Neural cell (in vitro differentiated cells): ENCODE results near the gene PDCD1LG2. TPM values are rescaled to one million over a fixed set of nuclear protein-coding genes. Genes with fewer than 3 reads are reported as not detected.

Experiments used
- H2AFZ ChIP-seq: fragments of 200-600, 300-800 bp; sonication (generic), shearing (Covaris generic); 2 replicates; pipeline ENCODE4 v1.6.0; 2014; ENCODE audit warnings: low read depth, mild to moderate bottlenecking, antibody characterized with exemption, low read length, moderate library complexity
- H3F3A ChIP-seq: fragments of 200-600 bp; shearing (Covaris generic); 2 replicates; pipeline ENCODE4 v1.6.1; 2016; ENCODE audit warnings: mild to moderate bottlenecking, moderate library complexity, mixed read lengths, antibody characterized with exemption, low read length; ENCODE audit not compliant: insufficient read depth, poor library complexity, severe bottlenecking
- H3K27ac ChIP-seq: fragments of 200-600, 300-800 bp; sonication (generic), shearing (Covaris generic); 2 replicates; pipeline ENCODE4 v1.5.1; 2014; ENCODE audit warnings: mild to moderate bottlenecking, low read length, moderate library complexity
- H3K27me3 ChIP-seq: fragments of 300-800, 200-600 bp; sonication (generic), shearing (Covaris generic); 2 replicates; pipeline ENCODE4 v1.6.0; 2014; ENCODE audit warnings: mild to moderate bottlenecking, low read depth, low read length, moderate library complexity; ENCODE audit not compliant: insufficient read depth
- H3K36me3 ChIP-seq: fragments of 300-800, 200-600 bp; sonication (generic), shearing (Covaris generic); 2 replicates; pipeline ENCODE4 v1.5.1; 2014; ENCODE audit warnings: mild to moderate bottlenecking, antibody characterized with exemption, low read length, moderate library complexity; ENCODE audit not compliant: insufficient read depth
- H3K4me2 ChIP-seq: fragments of 300-800, 200-600 bp; sonication (generic), shearing (Covaris generic); 2 replicates; pipeline ENCODE4 v1.6.0; 2014; ENCODE audit warnings: mild to moderate bottlenecking, low read length
- H3K4me3 ChIP-seq: fragments of 300-800, 200-600 bp; sonication (generic), shearing (Covaris generic); 2 replicates; pipeline ENCODE4 v1.5.1; 2014; ENCODE audit warnings: mild to moderate bottlenecking, low read length, moderate library complexity
- H3K79me2 ChIP-seq: fragments of 200-600 bp; shearing (Covaris generic); replicated peaks from 2 replicates; pipeline ENCODE4 v1.6.0; 2014; ENCODE audit warnings: mild to moderate bottlenecking, low read length, moderate library complexity; ENCODE audit not compliant: insufficient read depth
- H3K9ac ChIP-seq: fragments of 300-800, 200-600 bp; sonication (generic), shearing (Covaris generic); 2 replicates; pipeline ENCODE4 v1.6.1; 2016; ENCODE audit warnings: mild to moderate bottlenecking, low read length, mixed read lengths
- H3K9me2 ChIP-seq: fragments of 200-600 bp; shearing (Covaris generic); 2 replicates; pipeline ENCODE4 v1.6.1; 2016; ENCODE audit warnings: mild to moderate bottlenecking, low read length, mixed read lengths; ENCODE audit not compliant: insufficient read depth
- H3K9me3 ChIP-seq: fragments of 200-600, 300-800 bp; sonication (generic), shearing (Covaris generic); 2 replicates; pipeline ENCODE4 v1.6.1; 2016; ENCODE audit warnings: mild to moderate bottlenecking, mixed run types, low read length, moderate library complexity, mixed read lengths
- H4K20me1 ChIP-seq: fragments of 200-600 bp; shearing (Covaris generic); 2 replicates; pipeline ENCODE4 v1.6.1; 2016; ENCODE audit warnings: mild to moderate bottlenecking, mixed run types; ENCODE audit not compliant: insufficient read depth
- EP300 ChIP-seq: fragments of 450-650 bp; conservative IDR thresholded peaks from 2 replicates; pipeline ENCODE4 v1.6.1; 2014; ENCODE audit warnings: antibody characterized with exemption, mild to moderate bottlenecking, moderate library complexity; ENCODE audit not compliant: poor library complexity, severe bottlenecking
- EZH2 ChIP-seq: fragments of 200-600, 300-800 bp; shearing (Covaris generic), sonication (generic); IDR thresholded peaks from 2 replicates; pipeline ENCODE4 v1.6.1; 2014; ENCODE audit warnings: antibody characterized with exemption, low read length, borderline replicate concordance, mild to moderate bottlenecking; ENCODE audit not compliant: insufficient read depth, poor library complexity, severe bottlenecking
- MXI1 ChIP-seq: fragments of 450-650 bp; conservative IDR thresholded peaks from 2 replicates; pipeline ENCODE4 v1.6.1; 2014; ENCODE audit warnings: antibody characterized with exemption, mild to moderate bottlenecking; ENCODE audit not compliant: poor library complexity, severe bottlenecking
- POLR2AphosphoS5 ChIP-seq: IDR thresholded peaks from 2 replicates; pipeline ENCODE4 v1.6.1; 2012
- RAD21 ChIP-seq: fragments of 450-650 bp; conservative IDR thresholded peaks from 2 replicates; pipeline ENCODE4 v1.6.1; 2014; ENCODE audit warnings: antibody characterized with exemption, mild to moderate bottlenecking, moderate library complexity
- SMC3 ChIP-seq: fragments of 450-650 bp; conservative IDR thresholded peaks from 2 replicates; pipeline ENCODE4 v1.6.1; 2014; ENCODE audit warnings: antibody characterized with exemption, mild to moderate bottlenecking, moderate library complexity; ENCODE audit not compliant: poor library complexity
- TAF1 ChIP-seq: IDR thresholded peaks from 2 replicates; pipeline ENCODE4 v1.6.1; 2012; ENCODE audit warnings: low read depth
- polyA plus RNA-seq: library from polyadenylated mRNA; depleted of rRNA; stranded (reverse); fragments of >200 nt; gene quantifications from 2 replicates; pipeline ENCODE4 v1.2.3, GENCODE V29; 2014
- TF ChIP-seq, protein P1 (sequence below): IDR thresholded peaks from 2 replicates; pipeline ENCODE4 v1.6.1; 2012; ENCODE audit warnings: borderline replicate concordance
- TF ChIP-seq, protein P2 (sequence below): fragments of 450-650 bp; IDR thresholded peaks from 2 replicates; pipeline ENCODE4 v1.5.1; 2014; ENCODE audit warnings: antibody characterized with exemption, mild to moderate bottlenecking, moderate library complexity; ENCODE audit not compliant: poor library complexity, severe bottlenecking

Gene PDCD1LG2
- polyA plus RNA-seq, 1 donor from 2014 or later: not detected

DNA sequence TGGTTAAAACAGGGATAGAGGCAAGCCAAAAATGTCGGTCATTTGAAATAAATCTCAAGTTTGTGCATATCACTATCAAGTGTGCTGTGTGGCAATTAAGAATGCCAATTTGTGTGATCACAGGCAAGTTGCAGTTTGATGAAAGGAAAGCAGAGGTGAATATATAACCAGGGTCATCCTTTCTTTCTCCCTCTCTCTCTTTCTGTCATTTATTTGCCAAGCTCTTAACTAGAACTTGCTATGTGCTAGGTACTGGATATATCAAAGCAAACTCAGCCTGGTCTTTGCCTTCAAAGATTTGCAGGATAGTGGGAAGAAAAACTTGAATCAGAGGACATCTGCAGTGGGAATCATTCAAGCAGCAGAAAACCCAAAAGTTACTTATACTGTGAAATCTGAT, 22.0 kb downstream of the PDCD1LG2 start:
- no peaks in the 10 kb centered on the region for H3K36me3 ChIP-seq
- H3K27ac ChIP-seq: no peak overlapping the region
- no peak overlapping the region for H3K9ac ChIP-seq
- H2AFZ ChIP-seq: no peak overlapping the region
- no peaks in the 10 kb centered on the region for H3K79me2 ChIP-seq
- H3K27me3 ChIP-seq: no peaks in the 10 kb centered on the region
- H3K4me3 ChIP-seq: no peak overlapping the region
- H4K20me1 ChIP-seq: no peaks in the 10 kb centered on the region
- TF ChIP-seq EP300 (no peak), EZH2 (no peak), RAD21 (no peak), SMC3 (no peak), TAF1 (no peak), POLR2AphosphoS5 (no peak), MXI1 (no peak)
- TF ChIP-seq, protein P1, sequence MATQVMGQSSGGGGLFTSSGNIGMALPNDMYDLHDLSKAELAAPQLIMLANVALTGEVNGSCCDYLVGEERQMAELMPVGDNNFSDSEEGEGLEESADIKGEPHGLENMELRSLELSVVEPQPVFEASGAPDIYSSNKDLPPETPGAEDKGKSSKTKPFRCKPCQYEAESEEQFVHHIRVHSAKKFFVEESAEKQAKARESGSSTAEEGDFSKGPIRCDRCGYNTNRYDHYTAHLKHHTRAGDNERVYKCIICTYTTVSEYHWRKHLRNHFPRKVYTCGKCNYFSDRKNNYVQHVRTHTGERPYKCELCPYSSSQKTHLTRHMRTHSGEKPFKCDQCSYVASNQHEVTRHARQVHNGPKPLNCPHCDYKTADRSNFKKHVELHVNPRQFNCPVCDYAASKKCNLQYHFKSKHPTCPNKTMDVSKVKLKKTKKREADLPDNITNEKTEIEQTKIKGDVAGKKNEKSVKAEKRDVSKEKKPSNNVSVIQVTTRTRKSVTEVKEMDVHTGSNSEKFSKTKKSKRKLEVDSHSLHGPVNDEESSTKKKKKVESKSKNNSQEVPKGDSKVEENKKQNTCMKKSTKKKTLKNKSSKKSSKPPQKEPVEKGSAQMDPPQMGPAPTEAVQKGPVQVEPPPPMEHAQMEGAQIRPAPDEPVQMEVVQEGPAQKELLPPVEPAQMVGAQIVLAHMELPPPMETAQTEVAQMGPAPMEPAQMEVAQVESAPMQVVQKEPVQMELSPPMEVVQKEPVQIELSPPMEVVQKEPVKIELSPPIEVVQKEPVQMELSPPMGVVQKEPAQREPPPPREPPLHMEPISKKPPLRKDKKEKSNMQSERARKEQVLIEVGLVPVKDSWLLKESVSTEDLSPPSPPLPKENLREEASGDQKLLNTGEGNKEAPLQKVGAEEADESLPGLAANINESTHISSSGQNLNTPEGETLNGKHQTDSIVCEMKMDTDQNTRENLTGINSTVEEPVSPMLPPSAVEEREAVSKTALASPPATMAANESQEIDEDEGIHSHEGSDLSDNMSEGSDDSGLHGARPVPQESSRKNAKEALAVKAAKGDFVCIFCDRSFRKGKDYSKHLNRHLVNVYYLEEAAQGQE: no peak
- TF ChIP-seq, protein P2, sequence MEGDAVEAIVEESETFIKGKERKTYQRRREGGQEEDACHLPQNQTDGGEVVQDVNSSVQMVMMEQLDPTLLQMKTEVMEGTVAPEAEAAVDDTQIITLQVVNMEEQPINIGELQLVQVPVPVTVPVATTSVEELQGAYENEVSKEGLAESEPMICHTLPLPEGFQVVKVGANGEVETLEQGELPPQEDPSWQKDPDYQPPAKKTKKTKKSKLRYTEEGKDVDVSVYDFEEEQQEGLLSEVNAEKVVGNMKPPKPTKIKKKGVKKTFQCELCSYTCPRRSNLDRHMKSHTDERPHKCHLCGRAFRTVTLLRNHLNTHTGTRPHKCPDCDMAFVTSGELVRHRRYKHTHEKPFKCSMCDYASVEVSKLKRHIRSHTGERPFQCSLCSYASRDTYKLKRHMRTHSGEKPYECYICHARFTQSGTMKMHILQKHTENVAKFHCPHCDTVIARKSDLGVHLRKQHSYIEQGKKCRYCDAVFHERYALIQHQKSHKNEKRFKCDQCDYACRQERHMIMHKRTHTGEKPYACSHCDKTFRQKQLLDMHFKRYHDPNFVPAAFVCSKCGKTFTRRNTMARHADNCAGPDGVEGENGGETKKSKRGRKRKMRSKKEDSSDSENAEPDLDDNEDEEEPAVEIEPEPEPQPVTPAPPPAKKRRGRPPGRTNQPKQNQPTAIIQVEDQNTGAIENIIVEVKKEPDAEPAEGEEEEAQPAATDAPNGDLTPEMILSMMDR: no peak
- H3K9me3 ChIP-seq: no peaks in the 10 kb centered on the region
- no peak overlapping the region for H3K4me2 ChIP-seq
- no peaks in the 10 kb centered on the region for H3K9me2 ChIP-seq
- no peaks in the 10 kb centered on the region for H3F3A ChIP-seq

DNA sequence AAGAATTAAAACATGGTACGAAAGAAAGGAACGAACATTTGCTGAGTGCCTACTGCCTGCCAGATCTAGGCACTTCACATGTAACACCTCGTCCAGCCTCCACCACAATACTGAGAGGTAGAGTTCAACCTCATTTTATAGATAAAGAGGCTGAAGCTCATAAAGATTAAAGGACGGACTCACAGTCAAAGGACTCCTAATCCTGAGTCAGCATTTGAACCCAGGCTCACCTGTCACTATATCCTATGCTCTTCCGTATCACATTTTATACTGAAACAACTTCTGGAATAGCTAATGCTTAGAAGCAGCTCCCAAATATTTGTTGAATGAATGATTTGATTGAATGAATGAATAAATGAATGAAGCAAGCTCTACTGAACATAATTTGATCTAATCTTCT, 22.5 kb downstream of the PDCD1LG2 start:
- Histone ChIP-seq H3K27ac (no peak overlapping the region), H2AFZ (no peak overlapping the region), H3F3A (no peaks in the 10 kb centered on the region), H3K79me2 (no peaks in the 10 kb centered on the region), H3K9me2 (no peaks in the 10 kb centered on the region), H3K36me3 (no peaks in the 10 kb centered on the region), H3K4me2 (no peak overlapping the region), H3K9me3 (no peaks in the 10 kb centered on the region), H3K4me3 (no peak overlapping the region), H3K27me3 (no peaks in the 10 kb centered on the region), H3K9ac (no peak overlapping the region), H4K20me1 (no peaks in the 10 kb centered on the region)
- TF ChIP-seq MXI1: no peak
- TF ChIP-seq EP300: no peak
- TF ChIP-seq, protein P1: no peak
- no peak for TF ChIP-seq TAF1
- no peak for TF ChIP-seq POLR2AphosphoS5
- TF ChIP-seq EZH2: no peak
- no peak for TF ChIP-seq RAD21
- TF ChIP-seq SMC3: no peak
- TF ChIP-seq, protein P2: no peak
